ENCODE results near the gene POU5F2.

POU5F2 gene

DNA sequence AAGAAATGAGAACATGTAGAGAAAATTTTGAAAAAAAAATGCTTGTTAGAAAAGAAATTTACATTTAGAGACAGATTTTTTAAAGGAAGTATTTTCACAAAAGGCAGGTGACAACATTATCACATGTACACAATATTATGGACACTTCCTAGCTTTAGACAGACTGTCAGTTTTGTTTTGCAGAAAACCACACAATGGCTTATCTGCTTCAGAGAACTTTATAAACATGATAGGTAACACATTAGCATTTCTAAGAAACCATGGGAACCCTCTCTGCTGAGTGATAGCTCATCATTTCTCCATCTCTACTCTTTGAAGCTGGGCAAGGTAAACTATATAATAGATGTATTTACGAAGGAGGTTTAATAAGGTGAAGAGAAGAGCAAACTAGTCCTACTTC is 25.6 kb downstream of the POU5F2 start:
- no peak for DNase-seq (ENCODE audit: low spot score)

DNA sequence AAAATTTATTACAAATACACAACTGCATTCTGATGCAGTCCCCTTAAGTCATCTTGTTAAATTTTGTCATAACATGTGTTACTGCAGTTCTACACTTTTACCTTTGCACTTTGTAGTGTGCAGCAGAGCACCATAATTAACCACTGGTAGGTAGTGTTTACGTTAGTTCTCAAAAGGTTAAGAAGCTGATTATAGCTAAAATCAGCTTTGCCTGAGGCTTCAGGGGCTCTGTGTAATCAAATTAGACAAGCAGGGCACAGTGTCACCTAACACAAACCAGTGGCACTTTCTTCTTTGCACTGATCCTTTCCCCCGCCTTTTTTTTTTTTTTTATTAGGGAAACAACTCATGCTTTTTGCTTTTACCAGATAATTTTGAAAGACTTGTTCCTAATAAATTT is 26.1 kb downstream of the POU5F2 start:
- DNase-seq (ENCODE audit: low spot score): no peak

DNA sequence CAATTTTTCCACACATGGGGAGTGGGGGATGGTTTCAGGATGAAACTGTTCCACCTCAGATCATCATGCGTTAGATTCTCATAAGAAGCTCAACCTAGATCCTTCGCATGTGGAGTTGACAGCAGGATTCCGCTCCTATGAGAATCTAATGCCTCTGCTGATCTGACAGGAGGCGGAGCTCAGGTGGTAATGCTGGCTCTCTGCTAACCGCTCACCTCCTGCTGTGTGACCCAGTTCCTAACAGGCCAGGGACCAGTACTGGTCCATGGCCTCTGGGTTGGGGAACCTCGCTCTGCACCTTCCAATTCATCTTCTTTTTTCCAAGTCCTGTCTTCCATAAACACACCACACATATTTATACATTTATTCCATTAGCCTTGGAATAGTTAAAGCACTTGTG is 33.0 kb downstream of the POU5F2 start:
- no peak for DNase-seq (ENCODE audit: low spot score)

DNA sequence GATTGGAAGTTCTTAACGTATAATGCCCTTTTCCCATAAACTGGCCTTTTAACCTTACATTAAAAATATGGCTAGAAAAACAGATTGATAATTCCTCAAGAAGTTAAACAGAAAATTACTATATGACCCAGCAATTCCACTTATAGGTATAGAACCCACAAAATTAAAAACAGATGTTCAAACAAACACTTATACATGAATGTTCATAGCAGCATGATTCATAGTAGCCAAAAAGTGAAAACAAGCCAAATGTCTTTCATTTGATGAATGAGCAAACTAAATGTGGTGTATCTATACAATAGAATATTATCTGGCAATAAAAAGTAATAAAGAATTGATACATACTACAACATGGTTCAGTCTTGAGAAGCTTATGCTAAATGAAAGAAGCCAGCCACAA is 35.5 kb downstream of the POU5F2 start:
- DNase-seq (ENCODE audit: low spot score): no peak

DNA sequence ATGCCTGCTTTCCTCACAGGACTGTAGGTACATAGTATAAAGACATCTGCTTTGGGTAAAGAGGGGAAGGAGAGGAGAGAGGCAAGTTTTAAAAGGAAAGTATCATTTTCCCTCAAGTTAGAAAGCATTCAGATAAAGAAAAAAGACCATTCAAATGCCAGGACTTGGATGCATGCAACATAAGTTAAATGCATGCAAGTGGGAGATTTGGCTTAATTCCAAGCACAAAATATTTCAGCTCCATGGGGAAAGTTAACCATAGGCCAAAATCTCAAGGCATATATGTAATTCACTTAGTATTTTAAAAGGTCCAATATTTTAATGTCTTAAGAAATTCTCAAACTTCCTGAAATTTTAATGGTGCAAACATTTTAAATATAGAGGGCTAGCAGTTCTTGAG is 36.4 kb downstream of the POU5F2 start:
- no peak for DNase-seq (ENCODE audit: low spot score)

DNA sequence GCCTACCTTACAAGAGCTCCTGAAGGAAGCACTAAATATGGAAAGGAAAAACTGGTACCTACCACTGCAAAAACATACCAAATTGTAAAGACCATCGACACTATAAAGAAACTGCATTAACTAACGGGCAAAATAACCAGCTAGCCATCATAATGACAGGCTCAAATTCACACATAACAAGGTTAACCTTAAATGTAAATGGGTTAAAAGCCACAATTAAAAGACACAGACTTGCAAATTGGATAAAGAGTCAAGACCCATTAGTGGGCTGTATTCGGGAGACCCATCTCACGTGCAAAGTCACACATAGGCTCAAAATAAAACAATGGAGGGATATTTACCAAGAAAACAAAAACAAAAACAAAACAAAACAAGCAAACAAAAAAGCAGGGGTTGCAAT is 49.4 kb downstream of the POU5F2 start:
- no peak for DNase-seq (ENCODE audit: low spot score)

Measured in hematopoietic multipotent progenitor cell treated with erythropoietin and hydrocortisone succinate and interleukin-3 and kit ligand, for 17 days (in vitro differentiated cells).